HFF-Myc (cell line): ENCODE results near the gene RTRAF.

Experiments used
- DNase-seq: peaks from one replicate; pipeline ENCODE4 v3.0.0-alpha.2; 2011; ENCODE audit warnings: low read depth; ENCODE audit errors: extremely low read depth
- H3K4me3 ChIP-seq: replicated peaks from 2 replicates; pipeline ENCODE4 v1.5.1; 2011; ENCODE audit warnings: low read depth, mild to moderate bottlenecking, control low read depth, low read length
- CTCF ChIP-seq: IDR thresholded peaks from 2 replicates; pipeline ENCODE4 v1.5.1; 2012; ENCODE audit warnings: mild to moderate bottlenecking, low read depth, low read length, control low read depth; ENCODE audit errors: missing control alignments

Gene RTRAF

GRCh38 chr14:52000019-52000582 is 10.8 kb downstream of the RTRAF start:
- TF ChIP-seq CTCF: no peak
- DNase-seq: no peak
- no peak overlapping the region for H3K4me3 ChIP-seq

- no peak for DNase-seq
- no peak overlapping the region for H3K4me3 ChIP-seq
- no peak for TF ChIP-seq CTCF
Measured at GRCh38 chr14:52000696-52001095, 11.3 kb downstream of the RTRAF start.

- H3K4me3 ChIP-seq: no peak overlapping the region
- no peak for DNase-seq
- TF ChIP-seq CTCF: no peak
Measured at GRCh38 chr14:52002542-52002941, 13.2 kb downstream of the RTRAF start.

- no peak overlapping the region for H3K4me3 ChIP-seq
- no peak for DNase-seq
- TF ChIP-seq CTCF: no peak
Measured at GRCh38 chr14:52003324-52003723, 14.0 kb downstream of the RTRAF start.

GRCh38 chr14:52005625-52006024 is 16.3 kb downstream of the RTRAF start:
- no peak overlapping the region for H3K4me3 ChIP-seq
- DNase-seq: no peak
- TF ChIP-seq CTCF: no peak

GRCh38 chr14:52006361-52006760 is 17.0 kb downstream of the RTRAF start:
- H3K4me3 ChIP-seq: no peak overlapping the region
- no peak for DNase-seq
- no peak for TF ChIP-seq CTCF

GRCh38 chr14:52007211-52007610 is 17.9 kb downstream of the RTRAF start:
- TF ChIP-seq CTCF: no peak
- no peak for DNase-seq
- H3K4me3 ChIP-seq: no peak overlapping the region
